T-helper 1 cell treated with Interleukin-12 subunit alpha and Interleukin-12 subunit beta and Interleukin-4 antibody, amounts not matched to agents 30 μg/mL and 1 μg/mL, for 36 hours (primary cell): ENCODE measurements around the gene NFIA.
A peak's percentile ranks its signal among the peaks of the same experiment; 100 is the strongest.

Experiments used
- H3K27ac Mint-ChIP-seq: one replicate; pipeline ENCODE4 v1.8.0; 2021; ENCODE audit warnings: mild to moderate bottlenecking, mixed read lengths
- H3K27me3 Mint-ChIP-seq: one replicate; pipeline ENCODE4 v1.8.0; 2021; ENCODE audit warnings: low read depth, mixed read lengths
- H3K36me3 Mint-ChIP-seq: one replicate; pipeline ENCODE4 v1.8.0; 2021; ENCODE audit warnings: low read depth, mixed read lengths
- H3K4me1 Mint-ChIP-seq: one replicate; pipeline ENCODE4 v1.8.0; 2021; ENCODE audit warnings: low read depth, mixed read lengths
- H3K4me3 Mint-ChIP-seq: one replicate; pipeline ENCODE4 v1.8.0; 2021; ENCODE audit warnings: mild to moderate bottlenecking, moderate library complexity, mixed read lengths
- H3K9me3 Mint-ChIP-seq: one replicate; pipeline ENCODE4 v1.8.0; 2021; ENCODE audit warnings: mixed read lengths

Gene NFIA

GRCh38 chr1:61253912-61254633, 171.7 kb downstream of the NFIA start:
- Mint-ChIP-seq H3K4me1 (peaks cover 7% of the 10 kb centered on the region), H3K4me3 (no peak overlapping the region), H3K27me3 (peaks cover 9% of the 10 kb centered on the region), H3K27ac (no peak overlapping the region), H3K9me3 (no peaks in the 10 kb centered on the region), H3K36me3 (no peaks in the 10 kb centered on the region)

DNA sequence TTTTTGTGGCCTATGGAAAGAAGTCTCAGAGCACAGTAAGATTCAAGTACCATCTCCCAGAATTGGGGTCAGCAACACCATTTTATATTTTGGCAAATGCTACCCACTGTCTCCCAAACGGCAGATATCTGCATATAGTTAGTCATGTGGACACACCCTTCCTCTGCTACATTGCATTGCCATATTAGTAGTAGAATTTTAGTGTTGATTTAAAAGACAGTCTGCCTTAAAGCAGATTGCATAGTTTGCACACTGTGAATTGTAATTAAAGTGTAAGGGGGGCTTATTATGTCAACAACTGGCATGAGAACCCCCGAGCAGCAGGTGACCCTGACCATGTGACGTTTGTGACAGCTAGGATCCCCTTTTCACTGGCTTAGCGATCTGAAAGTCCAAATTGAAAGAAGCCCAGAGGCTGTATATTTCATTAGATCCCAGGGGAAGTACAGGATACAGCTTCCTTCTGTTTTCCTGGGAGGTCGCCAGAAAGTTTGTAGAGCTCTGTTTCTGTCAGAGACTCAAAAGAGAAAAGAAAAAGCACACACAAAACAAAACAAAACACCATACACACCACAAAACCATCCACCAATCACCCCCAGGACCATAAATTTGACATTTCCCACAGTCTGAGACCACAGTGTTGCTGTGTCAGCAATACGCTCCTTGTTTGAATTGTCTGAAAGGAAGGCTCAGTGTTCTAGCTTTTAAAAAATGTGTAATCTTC, 172.4 kb downstream of the NFIA start:
- Mint-ChIP-seq H3K4me3 (peak overlapping the region; percentile 1), H3K36me3 (no peaks in the 10 kb centered on the region), H3K27ac (no peak overlapping the region), H3K27me3 (peaks cover 9% of the 10 kb centered on the region), H3K4me1 (peaks cover 7% of the 10 kb centered on the region), H3K9me3 (no peaks in the 10 kb centered on the region)

- peaks cover 7% of the 10 kb centered on the region for H3K4me1 Mint-ChIP-seq
- no peaks in the 10 kb centered on the region for H3K36me3 Mint-ChIP-seq
- H3K27ac Mint-ChIP-seq: no peak overlapping the region
- peaks cover 9% of the 10 kb centered on the region for H3K27me3 Mint-ChIP-seq
- no peak overlapping the region for H3K4me3 Mint-ChIP-seq
- H3K9me3 Mint-ChIP-seq: no peaks in the 10 kb centered on the region
Measured at GRCh38 chr1:61255358-61255703, 173.0 kb downstream of the NFIA start.

DNA sequence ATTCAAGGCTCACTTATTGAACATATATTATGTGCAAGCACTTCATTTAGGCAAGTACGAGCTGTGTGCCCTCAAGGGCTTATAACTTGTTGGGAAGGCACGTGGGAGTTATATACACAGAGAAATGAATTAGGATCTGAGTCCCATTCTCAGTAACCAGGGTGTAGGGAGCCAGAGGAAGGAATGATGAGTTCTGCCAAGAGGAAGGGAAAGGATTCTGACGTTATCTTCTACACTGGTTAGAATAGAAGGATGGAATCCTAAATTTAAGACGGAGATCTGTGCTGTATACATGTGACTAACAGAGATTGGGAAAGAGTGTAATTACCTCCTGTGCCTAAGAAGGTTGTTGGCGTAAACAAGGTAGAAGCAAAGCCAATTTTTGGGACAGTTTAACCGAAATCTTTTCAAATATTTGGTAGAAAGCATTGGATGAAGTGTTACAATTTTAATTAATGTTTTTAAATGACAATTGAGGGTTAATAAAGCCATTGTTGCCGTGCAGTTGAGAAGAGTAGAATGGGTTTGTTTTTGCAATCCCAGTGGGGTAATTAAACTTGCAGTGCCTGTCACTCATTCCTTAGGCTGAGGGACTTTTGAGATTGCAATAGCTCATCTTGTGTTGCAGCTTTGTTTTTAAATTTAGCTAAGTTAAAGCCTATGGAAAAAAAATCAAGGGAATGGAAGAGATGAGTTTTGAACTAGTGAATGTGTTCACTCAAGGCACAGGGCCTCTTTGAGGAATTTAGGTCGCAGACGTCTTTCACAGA, 177.2 kb downstream of the NFIA start:
- Mint-ChIP-seq H3K4me1 (peaks cover 7% of the 10 kb centered on the region), H3K27me3 (peaks cover 9% of the 10 kb centered on the region), H3K4me3 (no peak overlapping the region), H3K9me3 (no peaks in the 10 kb centered on the region), H3K36me3 (no peaks in the 10 kb centered on the region), H3K27ac (no peak overlapping the region)

- Mint-ChIP-seq H3K27me3 (peaks cover 9% of the 10 kb centered on the region), H3K9me3 (no peaks in the 10 kb centered on the region), H3K27ac (no peak overlapping the region), H3K4me1 (peaks cover 1% of the 10 kb centered on the region), H3K36me3 (no peaks in the 10 kb centered on the region), H3K4me3 (no peak overlapping the region)
Measured at GRCh38 chr1:61260171-61260570, 177.8 kb downstream of the NFIA start.

GRCh38 chr1:61261595-61261994, 179.2 kb downstream of the NFIA start:
- H3K9me3 Mint-ChIP-seq: no peaks in the 10 kb centered on the region
- no peak overlapping the region for H3K27ac Mint-ChIP-seq
- no peak overlapping the region for H3K4me3 Mint-ChIP-seq
- H3K36me3 Mint-ChIP-seq: no peaks in the 10 kb centered on the region
- H3K27me3 Mint-ChIP-seq: peaks cover 9% of the 10 kb centered on the region
- H3K4me1 Mint-ChIP-seq: no peaks in the 10 kb centered on the region

DNA sequence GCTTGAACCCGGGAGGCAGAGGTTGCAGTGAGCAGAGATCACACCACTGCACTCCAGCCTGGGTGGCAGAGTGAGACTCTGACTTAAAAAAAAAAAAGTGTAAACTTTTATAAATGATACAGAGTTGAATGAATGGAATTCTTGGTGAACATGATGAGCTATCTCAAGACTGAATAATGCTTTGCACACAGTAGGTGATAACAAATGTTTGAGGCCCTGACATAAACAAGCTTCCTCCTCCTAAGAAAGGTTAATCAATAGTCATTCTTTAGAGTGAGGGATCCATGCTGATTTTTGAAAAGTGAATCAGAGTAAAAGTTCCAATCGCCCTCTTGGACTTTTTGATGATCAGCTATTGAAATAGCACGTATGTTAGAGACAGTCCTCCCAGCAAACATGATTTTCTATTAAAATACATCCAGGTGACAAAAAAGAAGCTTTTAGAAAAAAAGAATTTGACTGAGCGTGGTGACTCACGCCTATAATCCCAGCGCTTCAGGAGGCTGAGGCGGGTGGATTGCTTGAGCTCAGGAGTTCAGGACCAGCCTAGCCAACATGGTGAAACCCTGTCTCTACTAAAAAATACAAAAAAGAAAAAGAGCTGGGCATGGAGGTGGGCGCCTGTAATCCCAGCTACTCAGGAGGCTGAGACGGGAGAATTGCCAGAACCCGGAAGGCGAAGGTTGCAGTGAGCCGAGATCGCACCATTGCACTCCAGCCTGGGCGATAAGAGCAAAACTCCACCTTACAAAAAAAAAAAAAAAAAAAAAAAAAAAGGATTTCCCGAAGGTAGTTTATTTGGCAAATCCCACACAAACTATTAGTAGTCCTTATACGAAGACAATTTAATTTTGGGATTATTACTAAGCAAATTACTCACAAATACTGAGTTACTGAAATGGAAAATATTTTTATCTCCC, 181.8 kb downstream of the NFIA start:
- Mint-ChIP-seq H3K27ac (no peak overlapping the region), H3K27me3 (peaks cover 9% of the 10 kb centered on the region), H3K4me3 (no peak overlapping the region), H3K9me3 (no peaks in the 10 kb centered on the region), H3K36me3 (no peaks in the 10 kb centered on the region), H3K4me1 (no peaks in the 10 kb centered on the region)

DNA sequence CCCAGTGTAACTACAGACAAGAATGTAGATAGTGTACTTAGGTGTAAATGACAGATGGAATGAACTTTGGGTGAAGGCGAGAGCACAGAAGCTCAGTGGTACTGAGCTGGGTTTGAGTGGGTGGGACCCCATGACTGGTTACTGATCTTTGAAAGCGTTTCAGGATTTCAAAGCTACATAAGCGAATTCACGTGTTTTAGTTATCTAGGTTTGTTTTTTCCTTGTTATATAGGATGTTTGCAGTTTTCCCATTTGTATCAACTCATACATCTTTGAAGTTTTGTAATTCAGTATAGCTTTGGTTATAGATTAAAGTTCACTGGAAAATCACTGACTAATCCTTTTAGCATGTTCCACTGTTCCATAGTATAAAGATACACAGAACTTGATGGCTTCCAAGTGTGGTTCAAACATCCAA, 182.5 kb downstream of the NFIA start:
- Mint-ChIP-seq H3K9me3 (no peaks in the 10 kb centered on the region), H3K27ac (no peak overlapping the region), H3K4me3 (no peak overlapping the region), H3K4me1 (no peaks in the 10 kb centered on the region), H3K36me3 (no peaks in the 10 kb centered on the region), H3K27me3 (peaks cover 9% of the 10 kb centered on the region)

- H3K9me3 Mint-ChIP-seq: no peaks in the 10 kb centered on the region
Measured at GRCh38 chr1:61265665-61266064, 183.3 kb downstream of the NFIA start.

GRCh38 chr1:61266738-61267137, 184.4 kb downstream of the NFIA start:
- no peak overlapping the region for H3K27ac Mint-ChIP-seq
- H3K9me3 Mint-ChIP-seq: no peaks in the 10 kb centered on the region
- no peak overlapping the region for H3K4me3 Mint-ChIP-seq
- H3K36me3 Mint-ChIP-seq: no peaks in the 10 kb centered on the region
- H3K27me3 Mint-ChIP-seq: peaks cover 9% of the 10 kb centered on the region
- peaks cover 1% of the 10 kb centered on the region for H3K4me1 Mint-ChIP-seq

More at GRCh38 chr1:61265665-61266064, 183.3 kb downstream of the NFIA start:
- Mint-ChIP-seq H3K27me3 (peaks cover 9% of the 10 kb centered on the region), H3K36me3 (no peaks in the 10 kb centered on the region), H3K4me3 (no peak overlapping the region), H3K27ac (no peak overlapping the region), H3K4me1 (no peaks in the 10 kb centered on the region)

- no peaks in the 10 kb centered on the region for H3K36me3 Mint-ChIP-seq
- peaks cover 3% of the 10 kb centered on the region for H3K27me3 Mint-ChIP-seq
- H3K4me3 Mint-ChIP-seq: no peak overlapping the region
- H3K9me3 Mint-ChIP-seq: no peaks in the 10 kb centered on the region
- no peak overlapping the region for H3K27ac Mint-ChIP-seq
- peaks cover 1% of the 10 kb centered on the region for H3K4me1 Mint-ChIP-seq
Measured at GRCh38 chr1:61268546-61269240, 186.3 kb downstream of the NFIA start.

DNA sequence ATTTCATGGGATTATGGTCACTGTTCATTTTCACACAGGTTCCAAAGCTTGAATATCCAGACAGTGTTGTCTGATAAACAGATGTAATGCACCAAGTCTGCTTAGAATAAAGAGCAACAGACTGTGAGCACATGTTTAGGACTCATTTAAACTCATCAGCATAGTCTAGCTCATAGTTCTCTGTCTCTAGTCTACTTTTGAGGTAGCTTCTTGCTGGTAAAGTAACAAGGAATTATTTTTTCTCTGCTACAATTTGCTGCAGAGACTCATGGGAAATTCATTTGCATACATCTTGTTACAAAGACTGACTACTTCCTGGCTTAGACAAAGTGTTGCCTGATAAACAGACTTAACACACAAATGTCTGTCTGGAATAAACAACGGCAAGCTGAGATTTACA, 187.2 kb downstream of the NFIA start:
- Mint-ChIP-seq H3K27ac (no peak overlapping the region), H3K4me1 (peaks cover 1% of the 10 kb centered on the region), H3K4me3 (no peak overlapping the region), H3K9me3 (no peaks in the 10 kb centered on the region), H3K27me3 (peaks cover 5% of the 10 kb centered on the region), H3K36me3 (no peaks in the 10 kb centered on the region)

DNA sequence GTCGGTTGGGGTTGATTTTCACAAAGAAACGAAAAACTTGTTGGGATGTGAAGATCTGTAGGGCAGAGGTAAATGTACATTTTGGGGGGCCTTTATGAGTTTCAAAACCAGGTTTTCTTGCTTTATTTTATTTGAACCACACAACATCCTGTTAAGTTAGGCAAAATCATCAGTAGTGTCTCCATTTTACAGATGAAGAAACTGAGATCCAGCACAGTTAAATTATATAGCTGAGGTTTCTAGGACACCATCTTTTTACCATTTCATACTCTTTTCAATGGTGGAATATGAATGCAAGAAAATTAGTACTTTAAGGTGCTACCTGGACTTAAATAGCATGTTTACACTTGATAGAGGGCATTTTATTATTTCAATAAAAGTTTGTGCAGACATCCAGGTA, 187.7 kb downstream of the NFIA start:
- Mint-ChIP-seq H3K27ac (no peak overlapping the region), H3K36me3 (no peaks in the 10 kb centered on the region), H3K9me3 (no peaks in the 10 kb centered on the region), H3K27me3 (peaks cover 5% of the 10 kb centered on the region), H3K4me1 (peaks cover 1% of the 10 kb centered on the region), H3K4me3 (no peak overlapping the region)
